IMR-90 (cell line): ENCODE results near the gene RET.

Experiments
- CEBPB ChIP-seq: IDR thresholded peaks from 2 replicates; pipeline ENCODE4 v1.6.1; 2012; ENCODE audit warnings: low read depth, low read length, improper control_type of control experiment
- FOS ChIP-seq: fragments of 150-350 bp; IDR thresholded peaks from 2 replicates; pipeline ENCODE4 v1.6.1; 2016; ENCODE audit warnings: low read depth, low read length
- NFE2L2 ChIP-seq: fragments of 150-350 bp; IDR thresholded peaks from 2 replicates; pipeline ENCODE4 v1.6.1; 2016; ENCODE audit warnings: low read depth, mild to moderate bottlenecking, low read length
- POLR2A ChIP-seq: IDR thresholded peaks from 2 replicates; pipeline ENCODE4 v1.6.1; 2012; ENCODE audit warnings: mild to moderate bottlenecking, low read depth, low read length
- RCOR1 ChIP-seq: IDR thresholded peaks from 2 replicates; pipeline ENCODE4 v1.6.1; 2012; ENCODE audit warnings: mild to moderate bottlenecking, low read length, improper control_type of control experiment; ENCODE audit not compliant: insufficient replicate concordance
- TF ChIP-seq, protein P1 (sequence below): fragments of 150-350 bp; IDR thresholded peaks from 2 replicates; pipeline ENCODE4 v1.6.1; 2017; ENCODE audit warnings: mild to moderate bottlenecking, antibody characterized with exemption, low read length, low read depth
- TF ChIP-seq, protein P2 (sequence below): conservative IDR thresholded peaks from 2 replicates; pipeline ENCODE4 v1.5.1; 2012; ENCODE audit warnings: mild to moderate bottlenecking, low read depth, low read length, improper control_type of control experiment

DNA sequence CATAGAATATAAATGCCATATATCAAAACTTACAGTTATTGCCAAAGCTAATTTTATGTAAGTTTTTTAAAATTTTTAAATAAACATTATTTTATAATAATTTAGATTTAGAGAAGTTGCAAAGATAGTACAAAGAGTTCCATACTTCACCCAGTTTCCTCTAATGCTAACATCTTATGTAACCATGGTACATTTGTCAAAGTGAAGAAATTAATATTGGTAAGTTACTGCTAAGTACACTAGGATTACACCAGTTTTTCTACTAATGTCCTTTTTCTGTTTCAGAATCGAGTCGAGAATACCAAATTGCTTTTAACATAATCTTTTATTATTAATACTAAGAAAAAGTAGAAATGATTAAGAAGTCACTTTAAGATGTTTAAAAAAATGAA is 90.6 kb downstream of the RET start:
- TF ChIP-seq POLR2A (no peak), NFE2L2 (no peak), CEBPB (no peak), FOS (no peak), RCOR1 (no peak)
- TF ChIP-seq, protein P1, sequence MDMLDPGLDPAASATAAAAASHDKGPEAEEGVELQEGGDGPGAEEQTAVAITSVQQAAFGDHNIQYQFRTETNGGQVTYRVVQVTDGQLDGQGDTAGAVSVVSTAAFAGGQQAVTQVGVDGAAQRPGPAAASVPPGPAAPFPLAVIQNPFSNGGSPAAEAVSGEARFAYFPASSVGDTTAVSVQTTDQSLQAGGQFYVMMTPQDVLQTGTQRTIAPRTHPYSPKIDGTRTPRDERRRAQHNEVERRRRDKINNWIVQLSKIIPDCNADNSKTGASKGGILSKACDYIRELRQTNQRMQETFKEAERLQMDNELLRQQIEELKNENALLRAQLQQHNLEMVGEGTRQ = no peak
- TF ChIP-seq, protein P2, sequence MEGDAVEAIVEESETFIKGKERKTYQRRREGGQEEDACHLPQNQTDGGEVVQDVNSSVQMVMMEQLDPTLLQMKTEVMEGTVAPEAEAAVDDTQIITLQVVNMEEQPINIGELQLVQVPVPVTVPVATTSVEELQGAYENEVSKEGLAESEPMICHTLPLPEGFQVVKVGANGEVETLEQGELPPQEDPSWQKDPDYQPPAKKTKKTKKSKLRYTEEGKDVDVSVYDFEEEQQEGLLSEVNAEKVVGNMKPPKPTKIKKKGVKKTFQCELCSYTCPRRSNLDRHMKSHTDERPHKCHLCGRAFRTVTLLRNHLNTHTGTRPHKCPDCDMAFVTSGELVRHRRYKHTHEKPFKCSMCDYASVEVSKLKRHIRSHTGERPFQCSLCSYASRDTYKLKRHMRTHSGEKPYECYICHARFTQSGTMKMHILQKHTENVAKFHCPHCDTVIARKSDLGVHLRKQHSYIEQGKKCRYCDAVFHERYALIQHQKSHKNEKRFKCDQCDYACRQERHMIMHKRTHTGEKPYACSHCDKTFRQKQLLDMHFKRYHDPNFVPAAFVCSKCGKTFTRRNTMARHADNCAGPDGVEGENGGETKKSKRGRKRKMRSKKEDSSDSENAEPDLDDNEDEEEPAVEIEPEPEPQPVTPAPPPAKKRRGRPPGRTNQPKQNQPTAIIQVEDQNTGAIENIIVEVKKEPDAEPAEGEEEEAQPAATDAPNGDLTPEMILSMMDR = no peak
